Liver (tissue), 3 donors: ENCODE measurements around the gene PHOSPHO1.

ENCODE experiments used
- ATF3 ChIP-seq: IDR thresholded peaks from 2 replicates; pipeline ENCODE4 v1.6.1; 2016; ENCODE audit warnings: antibody characterized with exemption
- CTCF ChIP-seq: fragments of 150-350 bp; IDR thresholded peaks from 2 replicates; pipeline ENCODE4 v1.5.1; 2017; ENCODE audit warnings: improper control_type of control experiment, low read depth, low read length; ENCODE audit not compliant: missing input control
- JUND ChIP-seq, 2 donors: IDR thresholded peaks; 2 replicates each; pipeline ENCODE4 v1.6.1; 2016; ENCODE audit warnings: antibody characterized with exemption in 2 of 2
- RXRA ChIP-seq, 2 donors: IDR thresholded peaks; 2 replicates each; pipeline ENCODE4 v1.6.1; 2017 to 2018; ENCODE audit warnings: antibody characterized with exemption in 2 of 2, mild to moderate bottlenecking in 1 of 2
- TAF1 ChIP-seq: conservative IDR thresholded peaks from 2 replicates; pipeline ENCODE4 v1.6.1; 2016; ENCODE audit warnings: antibody characterized with exemption, mild to moderate bottlenecking
- donor health status: healthy.
- donor health status: healthy.

GRCh38 chr17:49252148-49252695 is 21.6 kb upstream of the PHOSPHO1 start:
- TF ChIP-seq CTCF (no peak), JUND (IDR thresholded peaks at IDR 0.05) (no peak), TAF1 (no peak), RXRA (IDR thresholded peaks at IDR 0.05) (no peak), ATF3 (no peak)
